Choroid plexus epithelial cell (primary cell): Measurements from ENCODE around the gene EHBP1.

Experiments
- DNase-seq: peaks from one replicate; pipeline ENCODE4 v3.0.0-alpha.2; 2010; ENCODE audit warnings: low read depth
- H3K4me3 ChIP-seq: 2 replicates; pipeline ENCODE4 v1.5.1; 2011; ENCODE audit warnings: low read depth, mild to moderate bottlenecking, control low read depth, low read length, moderate library complexity
- CTCF ChIP-seq: conservative IDR thresholded peaks from 2 replicates; pipeline ENCODE4 v1.5.1; 2011; ENCODE audit warnings: low read depth, mild to moderate bottlenecking, control low read depth, inconsistent platforms, low read length, moderate library complexity

EHBP1 gene

GRCh38 chr2:62675062-62675461 is 30.5 kb upstream of the EHBP1 start:
- no peak overlapping the region for H3K4me3 ChIP-seq
- no peak for DNase-seq
- TF ChIP-seq CTCF: no peak

- no peak for DNase-seq
- H3K4me3 ChIP-seq: no peak overlapping the region
- TF ChIP-seq CTCF: no peak
Measured at GRCh38 chr2:62685256-62685655, 20.3 kb upstream of the EHBP1 start.

- no peak overlapping the region for H3K4me3 ChIP-seq
- DNase-seq: no peak
- TF ChIP-seq CTCF: no peak
Measured at GRCh38 chr2:62686012-62686685, 19.4 kb upstream of the EHBP1 start.

- no peak for TF ChIP-seq CTCF
- DNase-seq: peak; percentile 24
- H3K4me3 ChIP-seq: no peak overlapping the region
Measured at GRCh38 chr2:62687636-62688035, 17.9 kb upstream of the EHBP1 start.

- no peak overlapping the region for H3K4me3 ChIP-seq
- TF ChIP-seq CTCF: no peak
- no peak for DNase-seq
Measured at GRCh38 chr2:62688771-62689170, 16.7 kb upstream of the EHBP1 start.

- no peak for DNase-seq
- TF ChIP-seq CTCF: no peak
- no peak overlapping the region for H3K4me3 ChIP-seq
Measured at GRCh38 chr2:62691186-62691585, 14.3 kb upstream of the EHBP1 start.

- H3K4me3 ChIP-seq: no peak overlapping the region
- no peak for DNase-seq
- no peak for TF ChIP-seq CTCF
Measured at GRCh38 chr2:62692225-62692624, 13.3 kb upstream of the EHBP1 start.
